Lung (tissue), 12 donors: Measurements from ENCODE around the gene HSF2. TPM values are rescaled to one million over a fixed set of nuclear protein-coding genes. Genes with fewer than 3 reads are reported as not detected.

Experiments
- ATAC-seq: fragments of 200-7000 bp; cut with Tn5 transposase; one replicate; pipeline ENCODE4 v1.9.1; 2020; ENCODE audit warnings: moderate number of reproducible peaks; ENCODE audit not compliant: insufficient read depth, low FRiP score
- DNase-seq, 3 donors: peaks; one replicate each; pipeline ENCODE4 v3.0.0-alpha.2; 2013 to 2017
- H3K27ac ChIP-seq, 2 donors: one replicate each; pipeline ENCODE4 v1.5.1; 2013; ENCODE audit warnings: mild to moderate bottlenecking in 2 of 2, moderate library complexity in 2 of 2, control low read depth in 1 of 2, inconsistent platforms in 1 of 2, low read depth in 1 of 2, low read length in 1 of 2
- H3K27me3 ChIP-seq, 3 donors: one replicate each; pipeline ENCODE4 v1.5.1; 2013; ENCODE audit warnings: low read length in 2 of 3; ENCODE audit not compliant: control insufficient read depth in 3 of 3, insufficient read depth in 3 of 3
- H3K36me3 ChIP-seq, 4 donors: one replicate each; pipeline ENCODE4 v1.5.1; 2013; ENCODE audit warnings: low read length in 4 of 4, mild to moderate bottlenecking in 1 of 4, moderate library complexity in 1 of 4; ENCODE audit not compliant: control insufficient read depth in 4 of 4, insufficient read depth in 4 of 4
- H3K4me1 ChIP-seq, 5 donors: one replicate each; pipeline ENCODE4 v1.5.1; 2013; ENCODE audit warnings: low read length in 5 of 5, mild to moderate bottlenecking in 2 of 5, moderate library complexity in 1 of 5; ENCODE audit not compliant: control insufficient read depth in 5 of 5, insufficient read depth in 5 of 5
- H3K4me3 ChIP-seq: one replicate; pipeline ENCODE4 v1.5.1; 2013; ENCODE audit warnings: mild to moderate bottlenecking, control low read depth, moderate library complexity
- H3K9ac ChIP-seq, 2 donors: one replicate each; pipeline ENCODE4 v1.5.1; 2013; ENCODE audit warnings: low read length in 2 of 2, control low read depth in 1 of 2; ENCODE audit not compliant: insufficient read depth in 1 of 2
- H3K9me3 ChIP-seq, 4 donors: one replicate each; pipeline ENCODE4 v1.5.1; 2013; ENCODE audit warnings: low read length in 3 of 4, mild to moderate bottlenecking in 1 of 4, moderate library complexity in 1 of 4; ENCODE audit not compliant: control insufficient read depth in 4 of 4, insufficient read depth in 3 of 4
- WGBS, 2 donors: extraction: QIAGEN DNeasy Blood & Tissue Kit; methylation state at CpG; one replicate each; pipeline ENCODE4 v1.1.7; 2013; 5-methylcytosine and 5-hydroxymethylcytosine counted together
- polyA plus RNA-seq, 2 donors: library from polyadenylated mRNA; stranded (reverse); fragments of 200-250 nt; gene quantifications; one replicate each; pipeline ENCODE4 v1.2.1, GENCODE V29; 2013
- total RNA-seq, 2 donors: library from RNA; depleted of rRNA in 1 of 2; stranded (reverse); fragments of >200 nt in 1 of 2; gene quantifications; one replicate each; pipeline ENCODE4 v1.2.1, GENCODE V29; 2014 to 2021
- TF ChIP-seq, protein P1 (sequence below): IDR thresholded peaks from 2 replicates; pipeline ENCODE4 v1.5.1; 2012; ENCODE audit warnings: mild to moderate bottlenecking; ENCODE audit errors: control extremely low read depth, extremely low read depth
- donor health status: control.
- donor health status: control.
- donor health status: Bipolar disorder and iron deficiency.
- donor health status: healthy.
- donor health status: DM: yes; HTN: yes; CAD: no.

HSF2 gene
- total and polyA plus RNA-seq, 4 donors: 7.0 to 36.8 (median 8.7) TPM

- Histone ChIP-seq H3K27ac (no peak overlapping the region), H3K9ac (no peak overlapping the region), H3K4me3 (no peak overlapping the region), H3K9me3 (peaks cover 0 to 5% (median 0%) of the 10 kb centered on the region in 4 donors), H3K27me3 (no peaks in the 10 kb centered on the region), H3K4me1 (peaks cover 0 to 6% (median 0%) of the 10 kb centered on the region in 5 donors), H3K36me3 (no peaks in the 10 kb centered on the region)
- ATAC-seq: no peak
- 91 to 94% methylated on average over 1 of the region's 1 CpG for WGBS, 2 donors
- no peak for DNase-seq
- TF ChIP-seq, protein P1, sequence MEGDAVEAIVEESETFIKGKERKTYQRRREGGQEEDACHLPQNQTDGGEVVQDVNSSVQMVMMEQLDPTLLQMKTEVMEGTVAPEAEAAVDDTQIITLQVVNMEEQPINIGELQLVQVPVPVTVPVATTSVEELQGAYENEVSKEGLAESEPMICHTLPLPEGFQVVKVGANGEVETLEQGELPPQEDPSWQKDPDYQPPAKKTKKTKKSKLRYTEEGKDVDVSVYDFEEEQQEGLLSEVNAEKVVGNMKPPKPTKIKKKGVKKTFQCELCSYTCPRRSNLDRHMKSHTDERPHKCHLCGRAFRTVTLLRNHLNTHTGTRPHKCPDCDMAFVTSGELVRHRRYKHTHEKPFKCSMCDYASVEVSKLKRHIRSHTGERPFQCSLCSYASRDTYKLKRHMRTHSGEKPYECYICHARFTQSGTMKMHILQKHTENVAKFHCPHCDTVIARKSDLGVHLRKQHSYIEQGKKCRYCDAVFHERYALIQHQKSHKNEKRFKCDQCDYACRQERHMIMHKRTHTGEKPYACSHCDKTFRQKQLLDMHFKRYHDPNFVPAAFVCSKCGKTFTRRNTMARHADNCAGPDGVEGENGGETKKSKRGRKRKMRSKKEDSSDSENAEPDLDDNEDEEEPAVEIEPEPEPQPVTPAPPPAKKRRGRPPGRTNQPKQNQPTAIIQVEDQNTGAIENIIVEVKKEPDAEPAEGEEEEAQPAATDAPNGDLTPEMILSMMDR: no peak
Measured at GRCh38 chr6:122367171-122367570, 32.3 kb upstream of the HSF2 start.

DNA sequence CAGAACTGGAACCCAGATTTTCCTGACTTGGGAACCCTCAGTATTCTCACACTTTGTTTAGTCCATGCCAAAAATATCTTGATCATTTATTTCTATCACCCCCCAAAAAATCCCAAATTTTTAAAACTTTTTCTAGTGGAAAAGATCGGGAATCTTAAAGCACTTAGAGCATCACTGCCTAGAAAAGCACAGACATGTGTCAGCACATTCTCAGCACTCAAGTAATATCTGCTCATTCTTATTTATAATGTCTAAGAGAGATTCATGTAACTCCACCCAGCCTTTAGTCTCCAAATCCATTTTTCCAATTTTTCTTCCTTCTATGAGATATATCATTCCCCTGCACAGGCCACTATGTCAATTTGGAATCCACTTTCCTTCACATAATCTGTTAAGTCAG, 29.9 kb upstream of the HSF2 start:
- H3K36me3 ChIP-seq: no peaks in the 10 kb centered on the region
- H3K27me3 ChIP-seq: no peaks in the 10 kb centered on the region
- H3K4me1 ChIP-seq: no peaks in the 10 kb centered on the region
- no peak overlapping the region for H3K27ac ChIP-seq
- TF ChIP-seq, protein P1: no peak
- H3K4me3 ChIP-seq: no peak overlapping the region
- 84 to 87% methylated on average over 1 of the region's 1 CpG for WGBS, 2 donors
- no peak for DNase-seq
- peaks cover 0 to 2% (median 0%) of the 10 kb centered on the region in 4 donors for H3K9me3 ChIP-seq
- ATAC-seq: no peak
- no peak overlapping the region for H3K9ac ChIP-seq

- H3K27me3 ChIP-seq: peaks cover 0 to 2% (median 0%) of the 10 kb centered on the region in 3 donors
- H3K9me3 ChIP-seq: no peaks in the 10 kb centered on the region
- no peak overlapping the region for H3K9ac ChIP-seq
- TF ChIP-seq, protein P1: no peak
- H3K4me1 ChIP-seq: no peaks in the 10 kb centered on the region
- 45 to 49% methylated on average over 2 of the region's 2 CpGs for WGBS, 2 donors
- DNase-seq (peak in 2 of 3 donors; percentile 48 to 51), ATAC-seq (no peak)
- no peaks in the 10 kb centered on the region for H3K36me3 ChIP-seq
- no peak overlapping the region for H3K4me3 ChIP-seq
- no peak overlapping the region for H3K27ac ChIP-seq
Measured at GRCh38 chr6:122372647-122373046, 26.8 kb upstream of the HSF2 start.

- TF ChIP-seq, protein P1: no peak
- no peak for ATAC-seq
Measured at GRCh38 chr6:122374307-122374706, 25.1 kb upstream of the HSF2 start.

More at GRCh38 chr6:122374307-122374706, 25.1 kb upstream of the HSF2 start:
- no peak for DNase-seq
- no peaks in the 10 kb centered on the region for H3K4me1 ChIP-seq
- no peaks in the 10 kb centered on the region for H3K9me3 ChIP-seq
- no peaks in the 10 kb centered on the region for H3K36me3 ChIP-seq
- H3K9ac ChIP-seq: no peak overlapping the region
- H3K4me3 ChIP-seq: no peak overlapping the region
- H3K27ac ChIP-seq: no peak overlapping the region
- 91 to 92% methylated on average over 2 of the region's 2 CpGs for WGBS, 2 donors
- H3K27me3 ChIP-seq: peaks cover 0 to 2% (median 0%) of the 10 kb centered on the region in 3 donors
